ENCODE measurements around the gene JAM3. TPM values are rescaled to one million over a fixed set of nuclear protein-coding genes. Genes with fewer than 3 reads are reported as not detected.

JAM3 gene
- total RNA-seq, 1 experiment from 2014 or later = 9.0 TPM

GRCh38 chr11:134063124-134063495 is 5.8 kb upstream of the JAM3 start:
- H3K27ac ChIP-seq (ENCODE audit: low read depth, low read length, poor library complexity, severe bottlenecking) = no peak overlapping the region
- H3K4me1 ChIP-seq (ENCODE audit: insufficient read depth, low read length, poor library complexity, severe bottlenecking) = no peaks in the 10 kb centered on the region
- no peak for DNase-seq (ENCODE audit: low spot score)
- ChIA-PET CTCF (no interaction called here), POLR2A (ENCODE audit: low non-redundant PET) (no interaction called here)
- no peaks in the 10 kb centered on the region for H3K9me3 ChIP-seq (ENCODE audit: low read depth, low read length, poor library complexity, severe bottlenecking)
- intact Hi-C loops (cut with micrococcal nuclease; ENCODE audit: unreplicated experiment) = no loop called here
- H3K27me3 ChIP-seq (replicated peaks; ENCODE audit: insufficient read depth, low read depth, low read length, poor library complexity) = peaks cover 28% of the 10 kb centered on the region
- TF ChIP-seq EZH2 (IDR thresholded peaks at IDR 0.05; ENCODE audit: borderline replicate concordance, low read depth, low read length, poor library complexity, severe bottlenecking) (no peak), CTCF (conservative IDR thresholded peaks at IDR 0.05; ENCODE audit: low read depth, low read length) (no peak)
- H3K4me3 ChIP-seq (ENCODE audit: low read depth, low read length, poor library complexity, severe bottlenecking) = no peak overlapping the region
- no TSS peak for BruUV-seq (replicated peaks)
- no peaks in the 10 kb centered on the region for H3K36me3 ChIP-seq (ENCODE audit: insufficient read depth, low read length, poor library complexity, severe bottlenecking)

- BruUV-seq (replicated peaks) = no TSS peak
- no peaks in the 10 kb centered on the region for H3K9me3 ChIP-seq (ENCODE audit: low read depth, low read length, poor library complexity, severe bottlenecking)
- H3K27ac ChIP-seq (ENCODE audit: low read depth, low read length, poor library complexity, severe bottlenecking) = no peak overlapping the region
- CTCF ChIA-PET = no interaction called here
- peaks cover 2% of the 10 kb centered on the region for H3K4me1 ChIP-seq (ENCODE audit: insufficient read depth, low read length, poor library complexity, severe bottlenecking)
- intact Hi-C loops (cut with micrococcal nuclease; ENCODE audit: unreplicated experiment) = no loop called here
- no peak for TF ChIP-seq CTCF (conservative IDR thresholded peaks at IDR 0.05; ENCODE audit: low read depth, low read length)
- no peak for TF ChIP-seq EZH2 (IDR thresholded peaks at IDR 0.05; ENCODE audit: borderline replicate concordance, low read depth, low read length, poor library complexity, severe bottlenecking)
- no peak for DNase-seq (ENCODE audit: low spot score)
- no peaks in the 10 kb centered on the region for H3K36me3 ChIP-seq (ENCODE audit: insufficient read depth, low read length, poor library complexity, severe bottlenecking)
- no peak overlapping the region for H3K4me3 ChIP-seq (ENCODE audit: low read depth, low read length, poor library complexity, severe bottlenecking)
- POLR2A ChIA-PET (ENCODE audit: low non-redundant PET) = no interaction called here
- peaks cover 35% of the 10 kb centered on the region for H3K27me3 ChIP-seq (replicated peaks; ENCODE audit: insufficient read depth, low read depth, low read length, poor library complexity)
Observed at GRCh38 chr11:134063991-134064747, 4.7 kb upstream of the JAM3 start.

GRCh38 chr11:134065381-134065780 is 3.5 kb upstream of the JAM3 start:
- H3K27me3 ChIP-seq (replicated peaks; ENCODE audit: insufficient read depth, low read depth, low read length, poor library complexity) = peaks cover 47% of the 10 kb centered on the region
- ChIA-PET CTCF (no interaction called here), POLR2A (ENCODE audit: low non-redundant PET) (no interaction called here)
- no TSS peak for BruUV-seq (replicated peaks)
- intact Hi-C loops (cut with micrococcal nuclease; ENCODE audit: unreplicated experiment) = no loop called here
- no peaks in the 10 kb centered on the region for H3K36me3 ChIP-seq (ENCODE audit: insufficient read depth, low read length, poor library complexity, severe bottlenecking)
- no peak overlapping the region for H3K4me3 ChIP-seq (ENCODE audit: low read depth, low read length, poor library complexity, severe bottlenecking)
- peaks cover 9% of the 10 kb centered on the region for H3K4me1 ChIP-seq (ENCODE audit: insufficient read depth, low read length, poor library complexity, severe bottlenecking)
- no peak for DNase-seq (ENCODE audit: low spot score)
- H3K9me3 ChIP-seq (ENCODE audit: low read depth, low read length, poor library complexity, severe bottlenecking) = no peaks in the 10 kb centered on the region
- TF ChIP-seq EZH2 (IDR thresholded peaks at IDR 0.05; ENCODE audit: borderline replicate concordance, low read depth, low read length, poor library complexity, severe bottlenecking) (no peak), CTCF (conservative IDR thresholded peaks at IDR 0.05; ENCODE audit: low read depth, low read length) (no peak)
- H3K27ac ChIP-seq (ENCODE audit: low read depth, low read length, poor library complexity, severe bottlenecking) = no peak overlapping the region

Data from A673 (cell line).